HG03342 (cell line): ENCODE data around the gene PHLDB3.
"Not testable (repeated sequence)": the region's sequence is repeated elsewhere in the genome, so short reads cannot be mapped to it uniquely, and the experiment has no call there.

ENCODE experiments used
- ATAC-seq: cut with Tn5 transposase; IDR thresholded peaks from one replicate; pipeline ENCODE4 v1.9.1; 2021; ENCODE audit warnings: mild to moderate bottlenecking, moderate library complexity; ENCODE audit not compliant: unreplicated experiment

PHLDB3 gene

GRCh38 chr19:43504426-43505185 is at the start of gene PHLDB3:
Gene PHLDB3, minus strand, starts transcription at chr19:43504746. Its CDS starts 628 bp downstream, at chr19:43504118.
- ATAC-seq = peak; percentile 17

DNA sequence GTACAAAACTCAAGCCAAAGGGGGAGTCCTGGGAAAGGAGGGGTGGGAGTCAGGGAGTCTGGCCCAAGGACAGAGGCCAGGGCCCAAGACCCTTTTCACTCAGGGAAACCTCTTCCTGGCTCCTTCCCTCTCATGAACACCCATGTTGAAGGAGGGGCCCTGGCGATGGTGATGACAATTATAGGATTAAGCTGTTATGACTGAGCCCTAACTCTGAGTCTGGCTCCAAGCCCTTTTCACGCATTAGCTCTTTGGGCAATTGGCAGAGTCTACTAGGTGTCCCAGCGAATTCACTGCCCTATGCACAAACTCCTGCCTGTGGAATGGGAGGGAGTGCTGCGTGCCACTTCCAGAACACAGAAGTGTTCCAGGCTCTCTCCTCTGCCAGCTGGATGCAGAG is 49.1 kb upstream of the PHLDB3 start:
- ATAC-seq = no peak

DNA sequence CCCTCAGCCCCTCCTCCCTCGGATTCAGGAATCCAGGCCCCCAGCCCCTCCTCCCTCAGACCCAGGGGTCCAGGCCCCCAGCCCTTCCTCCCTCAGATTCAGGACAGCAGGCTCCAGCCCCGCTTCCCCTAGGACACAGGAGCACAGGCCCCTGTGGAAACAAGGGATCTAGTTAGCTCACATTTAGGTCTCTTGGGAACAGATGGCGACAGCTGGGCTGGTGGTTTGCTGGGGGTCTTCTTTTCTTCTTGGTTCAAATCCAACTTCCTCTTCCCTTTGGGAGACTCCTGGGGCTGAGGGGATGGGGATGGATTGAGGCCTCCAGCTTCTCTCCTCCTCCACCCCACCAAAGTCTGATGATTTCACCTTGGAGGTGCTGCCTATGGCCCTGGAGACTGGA is 48.1 kb upstream of the PHLDB3 start:
- ATAC-seq = no peak

DNA sequence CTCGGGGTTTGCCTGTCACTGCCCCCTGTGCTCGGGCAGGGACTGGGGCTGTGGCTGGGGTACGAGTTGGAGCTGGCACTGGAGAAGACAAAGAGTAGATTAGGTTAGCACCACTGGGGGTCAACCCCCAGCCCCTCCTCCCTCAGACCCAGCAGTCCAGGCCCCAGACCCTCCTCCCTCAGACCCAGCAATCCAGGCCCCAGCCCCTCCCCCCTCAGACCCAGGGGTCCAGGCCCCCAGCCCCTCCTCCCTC is 47.6 kb upstream of the PHLDB3 start:
- ATAC-seq = no peak

DNA sequence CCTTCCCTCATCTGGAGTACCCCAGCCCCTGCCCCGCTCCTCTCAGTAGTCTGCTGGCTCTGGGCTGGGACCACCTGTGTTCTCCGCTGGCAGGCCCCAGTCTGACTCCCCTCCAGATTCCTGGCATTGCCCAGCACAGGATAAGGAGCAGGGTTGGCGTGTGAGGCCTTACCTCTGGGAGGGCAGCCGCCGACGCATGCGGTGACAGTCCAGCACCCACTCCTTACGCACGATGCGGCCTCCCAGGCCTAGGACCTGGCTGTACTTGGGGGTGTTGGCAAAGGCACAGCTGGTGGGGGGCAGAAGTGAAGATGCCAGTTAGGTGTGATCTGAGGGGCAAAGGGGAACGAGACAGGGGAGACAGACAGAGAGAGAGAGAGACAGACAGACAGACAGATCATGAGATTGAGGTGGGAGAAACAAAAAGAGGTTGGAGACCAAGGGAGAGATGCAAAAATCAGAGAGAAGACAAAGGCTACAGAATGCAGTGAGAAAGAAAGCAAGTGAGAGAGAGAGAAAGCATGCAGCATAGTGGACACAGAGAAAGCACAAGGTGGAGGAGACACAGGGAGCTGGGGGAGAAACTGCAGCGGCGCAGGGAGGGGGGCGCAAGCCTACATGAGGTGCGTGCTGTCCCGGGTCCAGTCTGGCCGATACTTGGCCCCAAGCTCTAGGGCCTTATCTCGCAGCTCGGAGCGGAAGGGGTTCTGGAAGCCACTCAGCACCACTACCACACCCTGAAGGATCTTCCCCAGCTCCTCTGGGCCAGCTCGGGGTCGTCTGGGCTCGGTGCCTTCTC is 47.1 kb upstream of the PHLDB3 start:
- no peak for ATAC-seq

DNA sequence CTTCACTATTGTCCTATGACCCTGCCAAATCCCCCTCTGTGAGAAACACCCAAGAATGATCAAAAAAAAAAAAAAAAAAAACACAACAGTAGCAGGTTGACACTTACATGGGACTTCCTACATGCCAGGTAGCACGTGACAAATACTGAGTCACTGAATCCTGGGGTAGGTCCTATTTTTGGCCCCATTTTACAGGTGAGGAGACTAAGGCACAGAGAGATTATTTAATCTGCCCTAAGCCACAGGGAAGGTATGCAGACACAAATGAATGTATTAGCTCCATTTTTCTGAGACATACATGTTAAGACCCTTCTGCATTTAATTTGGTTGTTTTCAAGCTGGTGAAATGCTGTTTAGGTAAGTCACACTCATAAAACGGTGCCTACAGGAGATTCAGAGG is 44.2 kb upstream of the PHLDB3 start:
- ATAC-seq = no peak

DNA sequence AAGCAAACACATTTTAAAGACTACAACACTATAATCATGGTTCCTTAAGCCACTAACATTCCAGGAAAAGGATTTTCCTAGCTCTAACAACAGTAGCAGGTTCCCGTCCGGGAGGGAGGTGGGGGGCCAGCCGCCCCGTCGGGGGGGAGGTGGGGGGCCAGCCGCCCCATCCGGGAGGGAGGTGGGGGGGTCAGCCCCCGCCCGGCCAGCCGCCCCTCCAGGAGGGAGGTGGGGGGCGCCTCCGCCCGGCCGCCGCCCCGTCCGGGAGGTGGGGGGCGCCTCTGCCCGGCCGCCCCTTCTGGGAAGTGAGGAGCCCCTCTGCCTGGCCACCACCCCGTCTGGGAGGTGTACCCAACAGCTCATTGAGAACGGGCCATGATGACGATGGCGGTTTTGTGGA is 43.4 kb upstream of the PHLDB3 start:
- ATAC-seq = not testable (repeated sequence)

- no peak for ATAC-seq
These were observed 42.0 kb upstream of the PHLDB3 start for GRCh38 chr19:43546581-43546980.

DNA sequence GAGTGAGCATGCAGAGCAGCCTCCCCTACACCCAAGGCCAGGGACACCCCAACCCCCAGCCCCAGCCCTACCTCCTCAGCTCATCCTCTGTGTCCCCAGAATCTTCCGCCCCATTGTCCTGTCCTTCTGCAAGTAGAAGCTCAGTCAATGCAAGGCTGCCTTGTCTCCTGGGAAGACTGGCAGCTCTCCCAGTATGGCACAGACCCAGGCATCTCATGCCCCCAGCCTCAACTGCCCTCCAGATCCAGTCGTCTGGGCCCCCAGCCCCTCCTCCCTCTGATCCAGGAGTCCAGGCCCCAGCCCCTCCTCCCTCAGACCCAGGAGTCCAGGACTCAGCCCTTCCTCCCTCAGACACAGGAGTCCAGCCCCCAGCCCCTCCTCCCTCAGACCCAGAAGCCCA is 41.4 kb upstream of the PHLDB3 start:
- ATAC-seq = no peak

GRCh38 chr19:43545276-43545675 is 40.7 kb upstream of the PHLDB3 start:
- no peak for ATAC-seq

GRCh38 chr19:43544077-43544476 is 39.5 kb upstream of the PHLDB3 start:
- no peak for ATAC-seq

- no peak for ATAC-seq
These were observed 37.5 kb upstream of the PHLDB3 start for GRCh38 chr19:43541920-43542650.

DNA sequence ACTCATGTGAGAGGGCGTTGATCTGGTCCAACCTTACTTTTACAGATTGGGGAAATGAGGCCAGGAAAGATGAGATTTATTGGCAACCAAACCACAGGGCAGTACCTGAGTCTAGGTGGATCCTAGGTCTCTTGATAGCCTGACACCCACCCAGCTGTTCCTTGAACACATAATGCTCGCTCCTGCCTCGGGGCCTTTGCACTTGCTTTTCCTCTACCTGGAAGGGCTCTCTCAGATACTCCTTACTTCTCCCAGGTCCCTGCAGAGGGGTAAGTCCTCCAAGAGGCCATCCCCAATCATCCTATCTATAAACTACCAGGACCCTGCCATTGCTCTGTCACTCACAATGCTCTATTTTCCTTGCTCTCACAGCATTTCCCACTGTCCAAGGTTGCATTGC is 35.8 kb upstream of the PHLDB3 start:
- ATAC-seq = no peak

DNA sequence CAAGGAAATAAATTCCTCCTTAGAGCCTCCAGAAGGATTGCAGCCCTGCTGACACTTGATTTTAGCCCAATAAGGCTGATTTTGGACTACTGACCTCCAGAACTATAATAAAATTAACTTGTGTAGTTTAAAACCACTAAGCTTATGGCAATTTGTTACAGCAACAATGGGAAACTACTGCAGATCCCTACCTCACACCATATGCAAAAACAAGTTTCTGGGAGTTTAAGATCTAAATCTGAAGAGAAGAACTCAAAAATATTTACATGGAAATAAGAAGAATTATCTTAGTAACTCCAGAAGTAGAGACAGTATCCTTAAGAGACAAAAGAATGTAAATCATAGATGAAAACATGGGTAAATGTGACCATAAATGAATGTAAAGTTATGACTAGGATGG is 34.4 kb upstream of the PHLDB3 start:
- ATAC-seq = no peak

- no peak for ATAC-seq
These were observed 30.5 kb upstream of the PHLDB3 start for GRCh38 chr19:43534816-43535761.

DNA sequence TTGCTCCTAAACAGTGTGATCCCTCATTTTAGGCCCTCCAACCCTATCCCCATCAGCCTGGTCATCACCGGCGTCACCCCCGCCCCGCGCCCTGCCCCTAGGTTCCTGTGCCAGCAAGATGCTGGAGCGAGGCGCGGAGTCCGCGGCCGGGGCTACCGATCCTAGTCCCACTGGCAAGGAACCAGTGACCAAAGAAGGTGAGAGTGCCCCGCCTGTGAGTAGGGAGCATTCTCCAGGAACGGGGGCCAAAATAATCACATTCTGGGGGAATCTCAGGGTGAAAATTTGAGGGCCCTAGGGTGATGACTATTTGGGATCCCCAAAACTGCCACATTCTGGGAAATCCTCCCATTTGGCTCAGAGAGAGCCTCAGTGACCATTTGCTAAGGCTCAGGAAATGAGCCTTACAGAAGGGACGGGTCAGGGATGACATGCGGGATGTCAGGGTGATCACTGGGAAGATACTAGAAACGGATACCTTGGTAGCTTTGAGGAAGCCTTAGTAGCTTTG is 29.8 kb upstream of the PHLDB3 start:
- no peak for ATAC-seq

GRCh38 chr19:43533546-43534304 is 29.2 kb upstream of the PHLDB3 start:
- peak; percentile 57 for ATAC-seq

GRCh38 chr19:43532962-43533545 is 28.5 kb upstream of the PHLDB3 start, which contains the start of gene ZNF575:
Gene ZNF575, plus strand, starts transcription at chr19:43533188. Its CDS starts 1,235 bp downstream, at chr19:43534423.
- ATAC-seq = peak; percentile 52

- no peak for ATAC-seq
These were observed 28.0 kb upstream of the PHLDB3 start for GRCh38 chr19:43532571-43532961.
